Uterus (tissue), 4 donors: ENCODE results near the gene SPEG. TPM values are rescaled to one million over a fixed set of nuclear protein-coding genes. Genes with fewer than 3 reads are reported as not detected.
A peak's percentile ranks its signal among the peaks of the same experiment; 100 is the strongest.

Experiments
- DNase-seq, 2 donors: peaks; one replicate each; pipeline ENCODE4 v3.0.0-alpha.2; 2019 to 2020
- H3K27ac ChIP-seq, 2 donors: fragments of 200-600 bp; sonication (generic); 1 replicate in 1 of 2; 2 replicates in 1 of 2; pipeline ENCODE4 v1.5.1; 2016 to 2018
- H3K27me3 ChIP-seq, 2 donors: fragments of 200-600 bp; sonication (generic); one replicate each; pipeline ENCODE4 v1.5.1; 2018 to 2019; ENCODE audit warnings: control low read depth in 1 of 2
- H3K36me3 ChIP-seq, 2 donors: fragments of 200-600 bp; sonication (generic); one replicate each; pipeline ENCODE4 v1.5.1; 2019; ENCODE audit warnings: control low read depth in 1 of 2
- H3K4me1 ChIP-seq, 2 donors: fragments of 200-600 bp; sonication (generic); one replicate each; pipeline ENCODE4 v1.5.1; 2018 to 2019; ENCODE audit warnings: control low read depth in 1 of 2
- H3K4me3 ChIP-seq, 2 donors: fragments of 200-600 bp; sonication (generic); 1 replicate in 1 of 2; 2 replicates in 1 of 2; pipeline ENCODE4 v1.5.1; 2018 to 2019; ENCODE audit warnings: mild to moderate bottlenecking in 1 of 2
- H3K9me3 ChIP-seq, 2 donors: fragments of 200-600 bp; sonication (generic); one replicate each; pipeline ENCODE4 v1.5.1; 2019; ENCODE audit warnings: control low read depth in 1 of 2
- POLR2A ChIP-seq, 2 donors: fragments of 450-650 bp; IDR thresholded peaks; one replicate each; pipeline ENCODE4 v1.6.1; 2016; ENCODE audit warnings: antibody characterized with exemption in 2 of 2, mild to moderate bottlenecking in 1 of 2, moderate library complexity in 1 of 2
- intact Hi-C: fragments of 100-400 bp; cut with DNase I; formaldehyde crosslinking; loops from one replicate; pipeline ENCODE4 v1.15.1; 2023; ENCODE audit warnings: low total_unique reads
- total RNA-seq, 4 donors: library from RNA; depleted of rRNA in 3 of 4; stranded (reverse); fragments of >200 nt in 3 of 4; gene quantifications; one replicate each; pipeline versions ENCODE4 v1.1.0 to v1.2.4, GENCODE V29; 2014 to 2023
- TF ChIP-seq, protein P1 (sequence below), 4 experiments: fragments of 200-600 bp in 2 of 4; fragments of 450-650 bp in 2 of 4; sonication (generic) in 2 of 4; IDR thresholded peaks; one replicate each; pipeline ENCODE4 v1.5.1; 2016 to 2019; ENCODE audit warnings: antibody characterized with exemption in 4 of 4, mild to moderate bottlenecking in 2 of 4, moderate library complexity in 1 of 4
- donor health status: DM: yes; HTN: yes; CAD: no.

SPEG gene
- total RNA-seq, 4 donors from 2014 or later, result 22.9 to 318 (median 36.1) TPM

DNA sequence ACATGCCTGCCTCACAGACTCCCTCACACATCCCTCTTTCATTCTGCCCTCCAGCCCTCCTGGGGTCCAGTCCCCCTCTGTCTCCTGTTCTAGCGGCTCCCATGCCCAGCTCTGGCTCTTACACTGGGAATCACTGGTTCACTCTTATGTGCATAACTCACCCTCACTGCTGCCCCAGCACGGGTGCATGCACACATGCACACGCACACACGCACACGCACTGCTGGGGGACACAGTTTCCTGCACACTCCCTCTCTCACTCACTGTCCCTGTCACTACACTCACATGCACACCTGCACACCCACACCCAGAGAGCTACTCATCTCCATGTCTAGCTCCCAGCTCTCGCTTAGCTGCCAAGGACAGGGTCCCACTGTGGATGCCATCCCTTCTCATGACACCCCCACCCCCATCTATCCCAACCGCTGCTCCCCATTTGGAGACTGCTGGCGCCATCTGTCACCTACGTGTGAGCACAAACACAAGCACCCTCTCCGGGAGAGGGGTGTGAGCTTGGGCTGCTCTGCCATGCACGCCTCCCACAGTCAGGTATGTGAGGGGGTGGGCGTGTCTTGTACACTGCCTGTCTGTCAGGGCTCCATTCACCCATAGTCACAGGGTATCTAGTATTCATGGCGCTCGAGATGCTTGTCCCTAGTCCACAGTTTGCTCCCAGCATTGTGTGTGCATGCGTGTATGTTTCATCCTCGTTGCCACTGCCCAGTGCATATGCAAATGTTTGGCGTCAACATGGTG is 81.4 kb downstream of the SPEG start:
- no peak overlapping the region for H3K27ac ChIP-seq
- TF ChIP-seq POLR2A (IDR thresholded peaks at IDR 0.05), result no peak
- TF ChIP-seq, protein P1, sequence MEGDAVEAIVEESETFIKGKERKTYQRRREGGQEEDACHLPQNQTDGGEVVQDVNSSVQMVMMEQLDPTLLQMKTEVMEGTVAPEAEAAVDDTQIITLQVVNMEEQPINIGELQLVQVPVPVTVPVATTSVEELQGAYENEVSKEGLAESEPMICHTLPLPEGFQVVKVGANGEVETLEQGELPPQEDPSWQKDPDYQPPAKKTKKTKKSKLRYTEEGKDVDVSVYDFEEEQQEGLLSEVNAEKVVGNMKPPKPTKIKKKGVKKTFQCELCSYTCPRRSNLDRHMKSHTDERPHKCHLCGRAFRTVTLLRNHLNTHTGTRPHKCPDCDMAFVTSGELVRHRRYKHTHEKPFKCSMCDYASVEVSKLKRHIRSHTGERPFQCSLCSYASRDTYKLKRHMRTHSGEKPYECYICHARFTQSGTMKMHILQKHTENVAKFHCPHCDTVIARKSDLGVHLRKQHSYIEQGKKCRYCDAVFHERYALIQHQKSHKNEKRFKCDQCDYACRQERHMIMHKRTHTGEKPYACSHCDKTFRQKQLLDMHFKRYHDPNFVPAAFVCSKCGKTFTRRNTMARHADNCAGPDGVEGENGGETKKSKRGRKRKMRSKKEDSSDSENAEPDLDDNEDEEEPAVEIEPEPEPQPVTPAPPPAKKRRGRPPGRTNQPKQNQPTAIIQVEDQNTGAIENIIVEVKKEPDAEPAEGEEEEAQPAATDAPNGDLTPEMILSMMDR (IDR thresholded peaks at IDR 0.05), result no peak
- DNase-seq, result no peak
- H3K4me3 ChIP-seq, result no peak overlapping the region
- H3K9me3 ChIP-seq, result no peaks in the 10 kb centered on the region
- intact Hi-C loops, result no loop called here
- H3K4me1 ChIP-seq, result no peaks in the 10 kb centered on the region
- H3K27me3 ChIP-seq, result no peaks in the 10 kb centered on the region
- H3K36me3 ChIP-seq, result no peaks in the 10 kb centered on the region

DNA sequence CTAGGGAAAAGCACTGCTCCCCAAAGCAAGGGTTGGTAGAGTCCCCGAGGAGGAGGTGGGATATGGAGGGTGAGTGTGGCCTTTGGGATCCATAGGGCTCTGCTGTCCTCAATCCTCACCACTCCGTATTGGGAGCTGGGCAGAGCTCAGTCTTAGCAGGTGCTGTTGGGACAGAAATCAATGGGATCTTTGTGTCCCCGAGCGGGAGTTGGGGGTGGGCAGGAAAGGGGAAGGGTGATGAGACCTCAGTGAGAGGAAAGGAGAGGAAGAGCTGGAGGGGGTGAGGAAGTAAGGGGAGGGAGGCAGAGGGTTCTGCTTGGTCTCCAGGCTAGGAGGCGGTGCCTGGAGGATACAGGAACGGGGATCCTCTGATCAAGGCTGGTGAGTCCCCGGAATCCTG is 82.2 kb downstream of the SPEG start:
- H3K4me1 ChIP-seq, result peaks cover 5 to 6% of the 10 kb centered on the region in 2 donors
- no peak for TF ChIP-seq POLR2A (IDR thresholded peaks at IDR 0.05)
- H3K36me3 ChIP-seq, result no peaks in the 10 kb centered on the region
- no peaks in the 10 kb centered on the region for H3K27me3 ChIP-seq
- H3K27ac ChIP-seq, result no peak overlapping the region
- no peaks in the 10 kb centered on the region for H3K9me3 ChIP-seq
- DNase-seq, result no peak
- intact Hi-C loops, result no loop called here
- no peak overlapping the region for H3K4me3 ChIP-seq

DNA sequence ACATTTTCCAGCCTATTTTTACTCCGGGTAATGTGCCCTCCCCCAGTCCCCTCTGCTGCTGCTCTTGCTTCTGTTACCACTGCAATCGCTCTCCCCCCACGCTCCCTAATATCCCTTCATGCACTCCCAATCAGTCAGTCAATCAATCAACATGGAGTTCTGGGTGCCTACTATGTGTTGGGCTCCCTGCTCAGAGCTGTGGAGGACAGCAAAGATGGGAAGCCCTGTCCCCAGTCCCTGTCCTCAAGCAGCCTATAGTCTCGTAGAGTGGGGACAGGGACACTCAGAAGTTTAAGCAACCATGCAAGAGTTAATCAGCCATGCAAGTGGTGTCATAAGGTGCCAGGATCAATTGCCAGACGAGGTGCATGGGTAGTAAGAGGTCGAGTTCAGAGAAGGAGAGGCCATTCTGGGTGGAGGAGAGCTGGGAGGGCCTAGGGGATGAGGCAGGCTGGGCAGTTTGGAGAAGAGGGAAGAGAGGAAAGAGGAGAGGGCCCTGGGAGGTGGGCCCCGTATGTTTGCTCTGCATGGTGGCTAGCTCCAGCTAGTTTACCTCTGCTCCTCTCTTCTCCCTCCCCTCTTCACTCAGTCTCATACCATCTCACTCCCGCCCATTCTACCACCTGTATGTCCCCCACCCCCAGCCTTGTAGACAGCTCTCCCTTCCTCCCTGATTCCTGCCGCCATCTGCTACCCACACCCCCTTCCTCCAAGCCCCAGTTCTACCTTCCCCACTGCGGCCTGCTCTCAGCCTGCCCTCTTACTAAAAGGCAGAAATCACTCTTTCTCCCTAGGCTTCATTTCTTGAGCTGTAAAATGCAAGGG is 83.5 kb downstream of the SPEG start:
- no peak overlapping the region for H3K27ac ChIP-seq
- intact Hi-C loops, result no loop called here
- H3K36me3 ChIP-seq, result no peaks in the 10 kb centered on the region
- no peak for DNase-seq
- no peaks in the 10 kb centered on the region for H3K27me3 ChIP-seq
- no peak for TF ChIP-seq POLR2A (IDR thresholded peaks at IDR 0.05)
- TF ChIP-seq, protein P1 (IDR thresholded peaks at IDR 0.05), result no peak
- H3K4me1 ChIP-seq, result peaks cover 7 to 13% of the 10 kb centered on the region in 2 donors
- no peak overlapping the region for H3K4me3 ChIP-seq
- no peaks in the 10 kb centered on the region for H3K9me3 ChIP-seq

DNA sequence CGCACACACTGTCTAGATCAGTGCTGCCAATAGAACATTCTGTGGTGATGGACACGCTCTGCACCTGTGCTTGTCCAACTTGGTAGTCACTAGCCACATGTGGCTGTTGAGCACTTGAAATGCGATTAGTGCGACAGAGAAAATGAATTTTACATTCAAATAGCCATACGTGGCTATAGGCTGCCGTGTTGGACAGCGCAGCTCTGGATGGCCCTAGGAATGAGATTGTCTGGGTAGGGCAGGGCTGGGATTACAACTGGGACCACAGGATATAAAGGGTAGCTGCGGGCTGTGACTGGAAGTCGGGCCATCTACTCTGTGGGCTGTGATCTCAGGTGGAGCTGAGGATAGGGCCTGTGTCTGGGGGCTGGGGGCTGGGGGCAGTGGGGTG is 84.9 kb downstream of the SPEG start:
- no peak overlapping the region for H3K4me3 ChIP-seq
- no peaks in the 10 kb centered on the region for H3K9me3 ChIP-seq
- no peaks in the 10 kb centered on the region for H3K36me3 ChIP-seq
- no peaks in the 10 kb centered on the region for H3K27me3 ChIP-seq
- no peak overlapping the region for H3K27ac ChIP-seq
- TF ChIP-seq POLR2A (IDR thresholded peaks at IDR 0.05), result no peak
- intact Hi-C loops, result no loop called here
- DNase-seq, result no peak
- H3K4me1 ChIP-seq, result peaks cover 7 to 13% of the 10 kb centered on the region in 2 donors

DNA sequence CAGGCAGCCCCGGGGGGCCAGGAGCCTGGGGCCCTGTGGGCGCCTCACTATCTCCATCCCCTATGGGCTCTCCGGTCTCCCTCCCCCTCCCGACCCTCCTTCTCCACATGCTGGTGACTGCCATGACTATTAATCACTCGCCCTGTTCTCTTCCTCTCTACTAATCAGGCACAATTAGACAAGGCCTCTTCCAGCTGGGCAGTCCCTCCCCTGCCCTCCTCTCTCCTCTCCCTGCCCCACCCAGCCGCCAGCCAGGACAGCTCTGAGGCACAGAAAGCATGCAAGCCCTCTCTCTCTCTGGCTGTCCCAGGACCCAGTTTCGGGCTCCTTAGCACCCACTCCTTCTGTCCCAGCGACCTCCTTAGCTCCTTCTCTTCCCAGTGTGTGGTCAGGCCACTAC is 85.4 kb downstream of the SPEG start:
- Histone ChIP-seq H3K4me3 (no peak overlapping the region), H3K4me1 (peaks cover 7 to 13% of the 10 kb centered on the region in 2 donors), H3K27ac (peak overlapping the region; percentile 89 to 94), H3K9me3 (no peaks in the 10 kb centered on the region), H3K27me3 (no peaks in the 10 kb centered on the region), H3K36me3 (no peaks in the 10 kb centered on the region)
- DNase-seq, result no peak
- TF ChIP-seq POLR2A (IDR thresholded peaks at IDR 0.05), result no peak
- TF ChIP-seq, protein P1 (IDR thresholded peaks at IDR 0.05), result no peak
- intact Hi-C loops, result no loop called here
